Subcutaneous abdominal adipose tissue (tissue), 5 donors: ENCODE data around the gene FARP2.
"Not testable (repeated sequence)": the region's sequence is repeated elsewhere in the genome, so short reads cannot be mapped to it uniquely, and the experiment has no call there.

ENCODE experiments used
- H3K27ac ChIP-seq: one replicate; pipeline ENCODE4 v1.7.0; 2013; ENCODE audit warnings: low read depth, mild to moderate bottlenecking, inconsistent platforms, low read length, moderate library complexity
- H3K27me3 ChIP-seq, 5 donors: one replicate each; pipeline ENCODE4 v1.7.0; 2013; ENCODE audit warnings: low read length in 5 of 5, inconsistent platforms in 1 of 5; ENCODE audit not compliant: control insufficient read depth in 5 of 5, insufficient read depth in 4 of 5
- H3K36me3 ChIP-seq, 5 donors: one replicate each; pipeline ENCODE4 v1.7.0; 2013; ENCODE audit warnings: low read length in 5 of 5; ENCODE audit not compliant: control insufficient read depth in 5 of 5, insufficient read depth in 5 of 5
- H3K4me1 ChIP-seq, 5 donors: one replicate each; pipeline ENCODE4 v1.7.0; 2013; ENCODE audit warnings: low read length in 5 of 5, mild to moderate bottlenecking in 3 of 5, moderate library complexity in 1 of 5; ENCODE audit not compliant: control insufficient read depth in 5 of 5, insufficient read depth in 5 of 5
- H3K4me3 ChIP-seq, 5 donors: one replicate each; pipeline ENCODE4 v1.7.0; 2013; ENCODE audit warnings: low read length in 5 of 5, low read depth in 1 of 5
- H3K9ac ChIP-seq, 5 donors: one replicate each; pipeline ENCODE4 v1.7.0; 2013; ENCODE audit warnings: low read length in 5 of 5, mild to moderate bottlenecking in 4 of 5, moderate library complexity in 3 of 5
- H3K9me3 ChIP-seq, 5 donors: one replicate each; pipeline ENCODE4 v1.7.0; 2013; ENCODE audit warnings: low read length in 5 of 5; ENCODE audit not compliant: control insufficient read depth in 5 of 5
- donor health status: healthy.
- donor health status: healthy.
- donor health status: healthy.
- donor health status: healthy.
- donor health status: healthy.

FARP2 gene

DNA sequence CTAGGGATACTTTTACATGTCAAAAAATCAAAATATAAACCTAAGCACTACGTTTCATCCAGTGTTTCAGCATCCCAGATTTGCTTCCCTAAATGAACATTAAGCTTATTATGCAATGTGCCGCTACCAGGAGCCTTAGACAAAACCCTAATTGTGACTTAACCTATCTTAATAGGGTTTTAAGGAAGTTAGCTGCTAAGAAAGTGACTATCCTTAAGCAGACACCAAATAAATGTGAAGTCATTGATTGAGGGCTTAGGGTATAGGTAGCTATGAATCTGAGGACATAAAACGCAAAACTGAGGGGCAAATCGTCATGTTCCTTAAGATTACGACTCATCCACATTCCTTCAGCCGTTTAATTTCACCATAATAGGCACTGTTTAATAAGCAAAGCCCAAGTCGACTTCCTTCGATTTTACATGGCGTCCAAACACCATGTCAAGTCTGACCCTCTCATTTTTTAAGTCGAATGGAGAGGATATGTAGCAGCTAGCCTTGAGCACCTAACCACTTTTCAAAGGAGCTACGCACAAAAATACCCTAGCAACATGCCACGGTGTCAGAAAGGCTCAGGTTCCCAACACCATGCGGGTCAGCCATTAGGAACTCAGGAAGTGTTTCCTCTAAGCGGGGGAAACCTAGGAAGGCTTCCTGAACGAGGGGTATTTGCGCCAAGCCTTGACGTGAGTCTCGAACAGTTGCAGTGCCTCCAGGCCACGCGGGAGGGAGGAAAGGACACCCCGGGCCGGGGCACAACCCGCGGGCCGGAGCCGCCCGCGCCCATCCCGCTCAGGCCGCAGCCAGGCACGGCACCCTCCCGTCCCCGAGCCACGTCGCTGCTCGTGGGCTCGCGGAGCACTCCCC is 41.6 kb upstream of the FARP2 start:
- Histone ChIP-seq H3K27ac (peak overlapping the region; percentile 98), H3K27me3 (no peaks in the 10 kb centered on the region), H3K9me3 (no peaks in the 10 kb centered on the region), H3K4me1 (peaks cover 0 to 55% (median 49%) of the 10 kb centered on the region in 5 donors), H3K9ac (peak overlapping the region; percentile 95 to 99 (median 97)), H3K36me3 (no peaks in the 10 kb centered on the region), H3K4me3 (peak overlapping the region; percentile 83 to 97 (median 94))

DNA sequence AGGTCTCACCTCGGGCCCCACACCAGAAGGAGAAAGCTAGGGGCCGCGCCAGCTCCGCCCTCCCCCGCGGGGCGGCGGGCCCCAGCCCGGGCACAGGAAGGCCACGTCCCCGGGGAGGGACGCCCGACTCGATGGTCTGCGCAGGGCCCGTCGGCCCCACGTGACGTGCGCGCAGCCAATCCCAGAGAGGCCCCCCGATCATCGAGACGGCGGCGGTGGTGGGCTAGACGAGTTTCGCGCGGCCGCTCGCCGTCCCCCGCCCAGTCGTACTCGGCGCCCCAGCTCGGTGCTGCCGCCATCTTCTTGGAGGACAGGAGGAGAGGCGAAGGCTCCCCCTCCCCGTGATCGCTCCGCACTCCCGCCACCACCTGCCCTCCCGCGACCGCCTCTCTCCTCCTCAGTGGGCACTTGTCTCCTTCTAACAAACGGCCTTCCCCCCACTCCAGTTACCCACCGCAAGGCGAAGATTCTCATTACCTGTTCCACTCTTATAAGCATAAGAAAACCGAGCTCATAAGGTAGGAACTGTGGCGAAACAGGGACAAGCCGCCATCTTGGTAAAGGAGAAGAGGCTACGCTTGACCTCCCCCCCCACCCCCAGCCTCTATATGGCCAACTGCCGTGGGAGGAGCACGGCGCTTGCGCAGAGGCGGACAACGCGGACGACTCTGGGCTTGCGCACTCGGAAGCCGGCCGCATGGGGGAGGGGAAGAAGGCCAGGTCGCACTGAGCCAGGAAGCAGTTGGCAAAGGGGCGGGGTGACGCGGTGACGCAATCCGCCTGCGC is 40.8 kb upstream of the FARP2 start, which contains the start of gene HDLBP:
Gene HDLBP (minus strand): TSS at position 580 of the 786 bp plus-strand sequence. CDS start 48,803 bp downstream, outside the sequence.
- H3K36me3 ChIP-seq = peaks cover 0 to 4% (median 0%) of the 10 kb centered on the region in 5 donors
- peaks cover 0 to 51% (median 45%) of the 10 kb centered on the region in 5 donors for H3K4me1 ChIP-seq
- H3K27ac ChIP-seq = peak within 1 kb of the TSS; percentile 98
- H3K9me3 ChIP-seq = no peaks in the 10 kb centered on the region
- no peaks in the 10 kb centered on the region for H3K27me3 ChIP-seq
- peak within 1 kb of the TSS; percentile 83 to 97 (median 94) for H3K4me3 ChIP-seq
- peak within 1 kb of the TSS; percentile 95 to 99 (median 97) for H3K9ac ChIP-seq

DNA sequence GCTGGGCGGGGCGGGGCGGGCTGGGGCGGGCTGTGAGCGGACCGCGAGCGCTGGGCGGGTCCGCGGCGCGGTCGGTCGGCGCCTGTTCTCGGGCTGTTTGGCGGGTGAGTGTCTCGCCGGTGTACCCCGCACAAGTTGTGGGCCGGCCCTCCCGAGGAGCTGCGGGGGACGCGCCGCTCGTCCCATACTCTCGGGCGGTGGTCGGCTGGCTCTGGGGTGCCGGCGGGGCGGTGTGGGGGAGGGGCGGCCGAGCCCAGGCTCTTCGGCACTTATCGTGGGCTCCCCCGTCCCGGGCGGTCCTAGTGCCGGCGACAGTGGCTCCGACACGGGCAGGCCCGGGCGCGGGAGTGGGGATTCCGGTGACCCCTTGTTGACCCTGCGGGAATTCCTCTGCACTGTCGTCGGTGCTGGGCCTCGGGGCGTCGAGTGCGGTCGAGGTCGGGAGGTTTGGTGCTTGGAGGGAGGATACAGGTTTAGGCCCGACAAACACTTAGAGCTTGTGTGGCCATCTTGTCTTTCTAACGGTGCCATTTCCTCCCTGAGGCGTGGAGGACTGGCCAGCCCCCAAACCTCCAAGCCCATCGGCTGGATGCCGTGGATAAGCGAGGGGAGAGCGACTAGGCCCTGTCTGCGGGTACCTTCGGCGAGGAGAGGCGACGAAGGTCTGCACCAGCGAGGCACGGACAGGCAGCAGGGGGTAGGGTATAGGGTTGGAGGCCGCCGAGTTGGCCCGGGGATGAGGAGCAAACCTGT is 40.0 kb upstream of the FARP2 start, which contains the start of gene SEPTIN2:
Gene SEPTIN2 (plus strand): TSS at position 47 of the 753 bp plus-strand sequence. CDS start 8,308 bp downstream, outside the sequence.
- peaks cover 0 to 58% (median 51%) of the 10 kb centered on the region in 5 donors for H3K4me1 ChIP-seq
- no peaks in the 10 kb centered on the region for H3K27me3 ChIP-seq
- peak within 1 kb of the TSS; percentile 98 for H3K27ac ChIP-seq
- H3K9me3 ChIP-seq = no peaks in the 10 kb centered on the region
- H3K36me3 ChIP-seq = peaks cover 0 to 4% (median 0%) of the 10 kb centered on the region in 5 donors
- peak within 1 kb of the TSS; percentile 95 to 99 (median 97) for H3K9ac ChIP-seq
- H3K4me3 ChIP-seq = peak within 1 kb of the TSS; percentile 83 to 97 (median 94)

DNA sequence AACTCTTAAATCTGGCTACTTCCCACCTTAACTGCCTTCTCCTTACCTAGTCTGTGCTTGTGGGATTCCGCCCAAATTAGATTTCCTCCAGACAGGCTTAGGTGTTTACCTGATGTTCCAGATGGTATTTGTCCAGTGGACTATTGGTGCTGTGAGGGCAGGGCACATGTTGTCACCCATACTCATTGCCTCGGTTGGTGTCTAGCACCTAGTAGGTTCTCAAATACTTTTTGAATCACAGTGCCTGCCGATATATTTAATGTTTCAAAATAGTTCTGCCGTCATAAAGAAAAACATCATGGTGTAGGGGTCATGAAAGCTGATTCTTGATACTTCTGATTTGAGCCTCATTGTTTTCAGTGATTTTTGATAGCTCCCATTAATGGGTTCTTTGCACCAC is 39.3 kb upstream of the FARP2 start:
- Histone ChIP-seq H3K4me1 (peaks cover 0 to 64% (median 59%) of the 10 kb centered on the region in 5 donors), H3K27ac (peak overlapping the region; percentile 88), H3K27me3 (no peaks in the 10 kb centered on the region), H3K9me3 (no peaks in the 10 kb centered on the region), H3K4me3 (peak overlapping the region; percentile 81 to 96 (median 88)), H3K9ac (peak overlapping the region; percentile 40 to 95 (median 70)), H3K36me3 (peaks cover 0 to 4% (median 0%) of the 10 kb centered on the region in 5 donors)

DNA sequence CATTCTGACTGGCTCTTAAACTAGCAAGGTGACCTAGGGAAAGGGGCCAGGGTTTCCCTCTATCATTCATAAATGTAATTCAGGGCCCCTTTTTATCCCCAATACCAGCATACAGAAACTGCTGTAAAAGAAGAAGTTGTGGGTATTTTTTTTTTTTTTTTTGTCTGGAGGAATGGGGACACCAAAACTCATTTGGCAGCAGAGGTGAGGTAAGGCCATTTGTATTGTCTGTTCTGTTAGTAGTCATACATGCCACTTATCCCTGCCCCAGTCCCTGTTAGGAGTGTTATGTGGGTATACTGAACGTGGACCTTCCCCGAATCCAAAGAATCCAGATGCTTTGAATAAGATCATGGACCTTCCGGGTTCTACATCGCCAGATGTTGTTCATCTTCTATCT is 38.7 kb upstream of the FARP2 start:
- H3K9ac ChIP-seq = peak overlapping the region in 4 of 5 donors; percentile 63 to 95 (median 78)
- peak overlapping the region; percentile 81 to 96 (median 88) for H3K4me3 ChIP-seq
- no peaks in the 10 kb centered on the region for H3K27me3 ChIP-seq
- H3K27ac ChIP-seq = peak overlapping the region; percentile 88
- peaks cover 0 to 68% (median 64%) of the 10 kb centered on the region in 5 donors for H3K4me1 ChIP-seq
- H3K36me3 ChIP-seq = peaks cover 0 to 4% (median 0%) of the 10 kb centered on the region in 5 donors
- H3K9me3 ChIP-seq = no peaks in the 10 kb centered on the region

DNA sequence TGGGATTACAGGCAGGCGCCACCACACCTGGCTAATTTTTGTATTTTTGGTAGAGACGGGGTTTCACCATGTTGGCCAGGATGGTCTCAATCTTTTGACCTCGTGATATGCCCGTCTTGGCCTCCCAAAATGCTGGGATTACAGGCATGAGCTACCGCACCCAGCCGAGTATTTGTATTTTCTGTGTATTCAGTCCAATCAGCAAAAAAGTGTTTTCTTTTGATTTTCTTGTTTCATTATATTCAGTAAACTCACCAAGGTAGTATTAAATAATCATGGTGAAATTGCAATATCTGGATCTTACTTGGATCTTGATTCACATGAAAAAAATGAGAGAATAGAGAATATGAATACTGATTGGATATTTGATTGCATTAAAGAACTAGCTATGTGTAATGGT is 37.3 kb upstream of the FARP2 start:
- not testable (repeated sequence) for H3K27me3 ChIP-seq, H3K4me3 ChIP-seq, H3K9ac ChIP-seq, H3K9me3 ChIP-seq, H3K27ac ChIP-seq, H3K36me3 ChIP-seq
- peaks cover 0 to 73% (median 61%) of the 10 kb centered on the region in 5 donors for H3K4me1 ChIP-seq

DNA sequence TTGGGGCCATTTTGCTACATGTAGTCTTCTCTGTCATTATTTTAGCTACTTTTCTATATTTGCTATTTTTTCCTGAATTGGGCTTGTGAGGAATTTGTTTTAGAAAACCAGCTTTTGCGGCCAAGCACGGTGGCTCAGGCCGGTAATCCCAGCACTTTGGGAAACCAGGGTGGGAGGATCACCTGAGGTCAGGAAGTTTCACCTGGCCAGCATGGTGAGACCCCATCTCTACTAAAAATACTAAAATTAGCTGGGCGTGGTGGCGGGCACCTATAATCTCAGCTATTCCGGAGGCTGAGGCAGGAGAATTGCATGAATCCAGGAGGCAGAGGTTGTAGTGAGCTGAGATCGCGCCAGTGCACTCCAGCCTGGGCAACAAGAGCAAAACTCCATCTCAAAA is 35.7 kb upstream of the FARP2 start:
- Histone ChIP-seq H3K4me3 (no peak overlapping the region), H3K4me1 (peaks cover 0 to 71% (median 59%) of the 10 kb centered on the region in 5 donors), H3K9ac (peak overlapping the region in 1 of 5 donors; percentile 30), H3K27ac (no peak overlapping the region), H3K27me3 (no peaks in the 10 kb centered on the region), H3K36me3 (peaks cover 0 to 8% (median 2%) of the 10 kb centered on the region in 5 donors), H3K9me3 (no peaks in the 10 kb centered on the region)

DNA sequence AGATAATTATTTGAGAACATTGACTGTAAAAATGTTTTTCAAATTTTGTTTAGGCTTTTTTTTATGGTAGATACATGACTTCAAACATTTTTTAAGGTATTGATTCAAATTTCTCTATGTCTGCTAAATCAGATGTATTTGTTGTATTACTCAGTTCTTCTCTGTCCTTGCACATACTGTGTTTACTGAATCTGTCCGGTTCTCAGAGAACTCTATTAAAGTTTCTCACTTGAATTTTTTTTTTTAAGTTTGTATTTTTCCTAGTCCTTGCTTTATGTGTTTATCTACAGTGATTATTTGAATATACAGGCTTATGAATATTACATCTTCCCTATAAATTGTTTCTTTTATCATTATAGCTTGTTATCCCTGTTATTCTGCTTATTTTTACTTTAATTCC is 35.1 kb upstream of the FARP2 start:
- H3K9ac ChIP-seq = peak overlapping the region in 3 of 5 donors; percentile 7 to 69 (median 8)
- H3K4me3 ChIP-seq = no peak overlapping the region
- H3K27me3 ChIP-seq = no peaks in the 10 kb centered on the region
- no peak overlapping the region for H3K27ac ChIP-seq
- no peaks in the 10 kb centered on the region for H3K9me3 ChIP-seq
- H3K4me1 ChIP-seq = peaks cover 0 to 71% (median 59%) of the 10 kb centered on the region in 5 donors
- peaks cover 0 to 11% (median 3%) of the 10 kb centered on the region in 5 donors for H3K36me3 ChIP-seq

DNA sequence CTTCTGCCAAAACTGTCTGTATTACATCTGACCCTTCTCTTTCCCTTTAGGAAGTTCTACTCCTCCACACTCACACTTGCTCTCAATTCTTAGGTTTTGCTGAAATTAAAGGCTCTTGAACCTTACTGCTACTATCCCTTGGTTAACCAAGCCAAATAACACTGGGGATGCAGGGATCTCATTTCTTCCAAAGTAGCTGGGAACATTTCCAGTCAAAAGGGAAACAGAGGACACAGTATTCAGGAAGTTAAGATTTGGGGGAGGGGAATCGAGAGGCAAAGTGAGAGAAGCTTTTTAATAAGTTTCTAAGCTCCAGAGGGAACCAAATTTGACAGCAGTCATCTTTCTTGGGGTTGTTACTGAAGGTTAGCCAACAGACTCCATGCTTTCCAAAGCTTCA is 34.2 kb upstream of the FARP2 start:
- peak overlapping the region in 3 of 5 donors; percentile 24 to 69 (median 69) for H3K9ac ChIP-seq
- H3K4me3 ChIP-seq = no peak overlapping the region
- peaks cover 3 to 12% (median 7%) of the 10 kb centered on the region in 5 donors for H3K36me3 ChIP-seq
- peak overlapping the region; percentile 28 for H3K27ac ChIP-seq
- peaks cover 0 to 64% (median 54%) of the 10 kb centered on the region in 5 donors for H3K4me1 ChIP-seq
- H3K27me3 ChIP-seq = no peaks in the 10 kb centered on the region
- H3K9me3 ChIP-seq = no peaks in the 10 kb centered on the region
